K562 (cell line): Measurements from ENCODE around the gene CARMIL1. TPM values are rescaled to one million over a fixed set of nuclear protein-coding genes. Genes with fewer than 3 reads are reported as not detected.

Experiments used
- ATAC-seq: fragments of 200-7000 bp; cut with Tn5 transposase; 3 replicates; pipeline ENCODE4 v1.9.1; 2020; ENCODE audit warnings: moderate library complexity
- BruUV-seq: library from RNA; stranded (reverse); fragments of 400-500 nt; replicated peaks from 2 replicates; lab custom pipeline; 2021; lab: Mats Ljungman, UMichigan
- CTCF ChIA-PET: fragments of 300-600 bp; formaldehyde crosslinking; extraction: SDS; loops from one replicate; lab custom pipeline; 2021; ENCODE audit warnings: low intra/inter-chr PET ratio; lab: Yijun Ruan, JAX
- POLR2A ChIA-PET: fragments of 300-600, 350-650 bp; sonication (Branson Sonifier 250); formaldehyde crosslinking; extraction: SDS; loops from one replicate; lab custom pipeline; 2021; ENCODE audit warnings: antibody characterized with exemption, inconsistent platforms; lab: Yijun Ruan, JAX
- DNase-seq, 4 experiments: peaks; one replicate each; pipeline versions ENCODE4 v3.0.0 to v3.0.0-alpha.2; 2011 to 2018; ENCODE audit warnings: low spot score in 3 of 4, mixed read lengths in 3 of 4; ENCODE audit errors: extremely low read depth in 1 of 4
- FAIRE-seq: peaks from 2 replicates; lab custom pipeline; 2011; peaks lifted over from hg19 to GRCh38; lab: Jason Lieb, UNC
- H2AFZ ChIP-seq: 2 replicates; pipeline ENCODE4 v1.6.0; 2011; ENCODE audit warnings: low read depth, low read length, control low read depth, inconsistent platforms
- H3K27ac ChIP-seq: fragments of 200-600 bp; 3 replicates; pipeline ENCODE4 v1.8.0; 2011; ENCODE audit warnings: low read depth, mild to moderate bottlenecking, control low read depth, inconsistent platforms, low read length, moderate library complexity, mixed read lengths; ENCODE audit errors: extremely low read depth
- H3K27me3 ChIP-seq, 2 experiments: fragments of 300-600 bp in 1 of 2; 2 replicates in 1 of 2; 3 replicates in 1 of 2; pipeline versions ENCODE4 v1.6.0 to v1.8.0; 2011; ENCODE audit warnings: inconsistent platforms in 2 of 2, low read length in 2 of 2, mild to moderate bottlenecking in 1 of 2, mixed read lengths in 1 of 2, moderate library complexity in 1 of 2; ENCODE audit not compliant: control insufficient read depth in 2 of 2, insufficient read depth in 2 of 2
- H3K36me3 ChIP-seq: fragments of 300-600 bp; 3 replicates; pipeline ENCODE4 v1.8.0; 2011; ENCODE audit warnings: mild to moderate bottlenecking, low read length, inconsistent platforms; ENCODE audit not compliant: control insufficient read depth, insufficient read depth
- H3K4me1 ChIP-seq, 2 experiments: fragments of 200-600 bp in 1 of 2; replicated peaks in 1 of 2; 2 replicates in 1 of 2; 3 replicates in 1 of 2; pipeline versions ENCODE4 v1.5.1 to v1.8.0; 2011; ENCODE audit warnings: inconsistent platforms in 2 of 2, low read length in 2 of 2, mild to moderate bottlenecking in 1 of 2, mixed read lengths in 1 of 2, moderate library complexity in 1 of 2; ENCODE audit not compliant: control insufficient read depth in 2 of 2, insufficient read depth in 2 of 2
- H3K4me2 ChIP-seq: 2 replicates; pipeline ENCODE4 v1.6.1; 2011; ENCODE audit warnings: low read length, control low read depth, inconsistent platforms, mixed read lengths; ENCODE audit not compliant: insufficient read depth
- H3K4me3 ChIP-seq: fragments of 200-600 bp; sonication (generic), shearing (Covaris generic); 2 replicates; pipeline ENCODE4 v1.5.1; 2016; ENCODE audit warnings: control low read depth, inconsistent platforms
- H3K79me2 ChIP-seq: fragments of 200-600 bp; 3 replicates; pipeline ENCODE4 v1.8.0; 2011; ENCODE audit warnings: low read length, inconsistent platforms; ENCODE audit not compliant: control insufficient read depth, insufficient read depth
- H3K9ac ChIP-seq, 2 experiments: 2 replicates each; pipeline versions ENCODE4 v1.6.0 to v1.6.1; 2011; ENCODE audit warnings: low read depth in 2 of 2, low read length in 2 of 2, control low read depth in 1 of 2, inconsistent platforms in 1 of 2, mild to moderate bottlenecking in 1 of 2, mixed read lengths in 1 of 2; ENCODE audit not compliant: insufficient read depth in 1 of 2
- H3K9me1 ChIP-seq: one replicate; pipeline ENCODE4 v1.6.0; 2011; ENCODE audit warnings: inconsistent platforms, mild to moderate bottlenecking, low read length, moderate library complexity; ENCODE audit not compliant: control insufficient read depth, insufficient read depth
- H3K9me3 ChIP-seq: replicated peaks from 2 replicates; pipeline ENCODE4 v1.5.1; 2011; ENCODE audit warnings: low read depth, low read length, inconsistent platforms; ENCODE audit not compliant: control insufficient read depth, insufficient read depth
- H4K20me1 ChIP-seq: replicated peaks from 2 replicates; pipeline ENCODE4 v1.6.1; 2011; ENCODE audit warnings: low read length, inconsistent platforms, mixed read lengths; ENCODE audit not compliant: control insufficient read depth, insufficient read depth
- EP300 ChIP-seq: IDR thresholded peaks from 2 replicates; pipeline ENCODE4 v1.6.1; 2012; ENCODE audit warnings: low read length, improper control_type of control experiment
- EP400 ChIP-seq: fragments of 450-650 bp; IDR thresholded peaks from 2 replicates; pipeline ENCODE4 v1.6.1; 2017; ENCODE audit warnings: antibody characterized with exemption, mild to moderate bottlenecking, moderate library complexity
- GABPA ChIP-seq: fragments of 200-800 bp; sonication (Bioruptor generic); conservative IDR thresholded peaks from 2 replicates; pipeline ENCODE4 v1.6.1; 2016; ENCODE audit warnings: low read depth, missing genetic modification characterization, missing compliant biosample characterization
- JUND ChIP-seq, 2 experiments: IDR thresholded peaks; 2 replicates in 1 of 2; 3 replicates in 1 of 2; pipeline ENCODE4 v1.6.1; 2011; ENCODE audit warnings: borderline replicate concordance in 2 of 2, low read depth in 2 of 2, low read length in 2 of 2, improper control_type of control experiment in 1 of 2, missing biosample characterization in 1 of 2, missing genetic modification characterization in 1 of 2, missing genetic modification reagents in 1 of 2
- KLF13 ChIP-seq: fragments of 450-650 bp; IDR thresholded peaks from 2 replicates; pipeline ENCODE4 v1.6.1; 2016; ENCODE audit warnings: missing genetic modification characterization, low read depth, mild to moderate bottlenecking, missing compliant biosample characterization, moderate library complexity, borderline replicate concordance
- NUFIP1 ChIP-seq: fragments of 450-650 bp; IDR thresholded peaks from 2 replicates; pipeline ENCODE4 v1.6.1; 2018; ENCODE audit not compliant: partially characterized antibody
- POLR2A ChIP-seq: fragments of 450-650 bp; conservative IDR thresholded peaks from 2 replicates; pipeline ENCODE4 v1.6.1; 2016
- POLR2G ChIP-seq: fragments of 200-400 bp; formaldehyde crosslinking; IDR thresholded peaks from 2 replicates; pipeline ENCODE4 v1.6.1; 2017; ENCODE audit warnings: low read depth, mild to moderate bottlenecking, antibody characterized with exemption, low read length, moderate library complexity
- SIN3B ChIP-seq: fragments of 450-650 bp; IDR thresholded peaks from 2 replicates; pipeline ENCODE4 v1.6.1; 2017; ENCODE audit warnings: low read depth, mild to moderate bottlenecking, moderate library complexity
- SP2 ChIP-seq: IDR thresholded peaks from 2 replicates; pipeline ENCODE4 v1.6.1; 2011; ENCODE audit warnings: mild to moderate bottlenecking, low read depth, low read length, moderate library complexity; ENCODE audit not compliant: poor library complexity, severe bottlenecking; ENCODE audit errors: extremely low read depth
- WGBS: fragments of 100-300 bp; shearing (Covaris generic); methylation state at CpG from one replicate; pipeline ENCODE4 v1.1.6; 2016; ENCODE audit warnings: low coverage, mixed read lengths; ENCODE audit not compliant: insufficient coverage; ENCODE audit errors: missing lambda C conversion rate; 5-methylcytosine and 5-hydroxymethylcytosine counted together
- in situ Hi-C: fragments of 300-500 bp; cut with MboI; formaldehyde crosslinking; loops from 4 replicates; pipeline ENCODE4 v1.15.0; 2018; ENCODE audit warnings: inconsistent platforms, mixed read lengths
- intact Hi-C: fragments of 100-400 bp; cut with micrococcal nuclease; formaldehyde crosslinking; loops from 2 replicates; pipeline ENCODE4 v1.14.2; 2022
- polyA plus RNA-seq, 8 experiments: library from polyadenylated mRNA; depleted of rRNA in 4 of 8; stranded (reverse) in 5 of 8; unstranded in 3 of 8; fragments of >200 nt; fragmentation: Nextera tagmentation in 2 of 8; fragmentation: Illumina TruSeq in 1 of 8; extraction: Ambion mirVana in 2 of 8; extraction: Trizol in 1 of 8; gene quantifications; 2 replicates each; pipeline versions ENCODE4 v1.2.1 to v1.2.3, GENCODE V29; 2011 to 2014; ENCODE audit warnings: inconsistent platforms in 1 of 8, missing spikeins in 1 of 8
- total RNA-seq, 7 experiments: library from RNA; depleted of rRNA in 6 of 7; stranded (reverse); fragments of >200 nt in 6 of 7; fragmentation: Illumina TruSeq in 2 of 7; extraction: Trizol in 2 of 7; gene quantifications; 2 replicates each; pipeline versions ENCODE4 v1.2.1 to v1.2.3, GENCODE V29; 2011 to 2021; ENCODE audit warnings: low replicate concordance in 1 of 7
- TF ChIP-seq, protein P1 (sequence below): fragments of 250-450 bp; sonication (Bioruptor Pico); IDR thresholded peaks from 2 replicates; pipeline ENCODE4 v1.5.0; 2020; ENCODE audit warnings: mild to moderate bottlenecking, borderline replicate concordance

Gene CARMIL1
- total and polyA plus RNA-seq, 9 of the 15 experiments (the other 6 are each of a cell fraction or from before 2014, with no cell fraction given) = 0.04 to 0.32 (median 0.10) TPM; not detected in 1

DNA sequence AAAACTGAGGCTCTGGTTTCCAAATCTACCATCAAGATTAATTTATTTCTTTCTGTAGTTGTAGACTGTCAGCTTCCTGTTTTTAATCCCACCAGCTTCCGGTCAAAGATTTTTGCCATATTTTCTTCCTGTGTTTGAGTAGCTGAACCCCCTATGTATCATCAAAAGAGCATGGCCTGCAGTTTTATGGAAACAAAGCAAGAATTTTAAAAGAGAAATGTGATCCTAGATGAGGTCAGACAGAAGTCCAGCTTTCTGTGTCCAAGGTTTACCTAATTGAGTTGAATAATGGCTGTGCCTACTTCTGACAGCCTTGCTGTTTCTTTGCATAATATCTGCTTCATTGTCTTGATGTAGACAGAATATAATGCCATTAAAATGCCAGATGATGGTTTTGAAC lies 163.7 kb downstream of the CARMIL1 start:
- Histone ChIP-seq H4K20me1 (no peaks in the 10 kb centered on the region), H3K9me1 (no peaks in the 10 kb centered on the region), H3K36me3 (no peaks in the 10 kb centered on the region)
- TF ChIP-seq KLF13 (tag) (no peak), SP2 (no peak), GABPA (tag) (no peak), POLR2A (no peak), POLR2G (no peak), EP300 (no peak), SIN3B (no peak), JUND (IDR thresholded peaks at IDR 0.05; ENCODE audit: borderline replicate concordance, low read depth, low read length) (no peak), JUND (tag; IDR thresholded peaks at IDR 0.05; ENCODE audit: borderline replicate concordance, low read depth, low read length) (no peak), NUFIP1 (no peak), EP400 (no peak)
- TF ChIP-seq, protein P1, sequence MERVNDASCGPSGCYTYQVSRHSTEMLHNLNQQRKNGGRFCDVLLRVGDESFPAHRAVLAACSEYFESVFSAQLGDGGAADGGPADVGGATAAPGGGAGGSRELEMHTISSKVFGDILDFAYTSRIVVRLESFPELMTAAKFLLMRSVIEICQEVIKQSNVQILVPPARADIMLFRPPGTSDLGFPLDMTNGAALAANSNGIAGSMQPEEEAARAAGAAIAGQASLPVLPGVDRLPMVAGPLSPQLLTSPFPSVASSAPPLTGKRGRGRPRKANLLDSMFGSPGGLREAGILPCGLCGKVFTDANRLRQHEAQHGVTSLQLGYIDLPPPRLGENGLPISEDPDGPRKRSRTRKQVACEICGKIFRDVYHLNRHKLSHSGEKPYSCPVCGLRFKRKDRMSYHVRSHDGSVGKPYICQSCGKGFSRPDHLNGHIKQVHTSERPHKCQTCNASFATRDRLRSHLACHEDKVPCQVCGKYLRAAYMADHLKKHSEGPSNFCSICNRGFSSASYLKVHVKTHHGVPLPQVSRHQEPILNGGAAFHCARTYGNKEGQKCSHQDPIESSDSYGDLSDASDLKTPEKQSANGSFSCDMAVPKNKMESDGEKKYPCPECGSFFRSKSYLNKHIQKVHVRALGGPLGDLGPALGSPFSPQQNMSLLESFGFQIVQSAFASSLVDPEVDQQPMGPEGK (CRISPR knock-in tag) = no peak
- TF ChIP-seq, all 486 proteins: peak for 0
- Histone ChIP-seq H3K9me3 (no peaks in the 10 kb centered on the region), H3K79me2 (no peaks in the 10 kb centered on the region), H3K4me1 (no peaks in the 10 kb centered on the region), H2AFZ (no peak overlapping the region), H3K9ac (no peak overlapping the region), H3K4me2 (no peak overlapping the region), H3K27ac (no peak overlapping the region), H3K4me3 (no peak overlapping the region), H3K27me3 (no peaks in the 10 kb centered on the region)
- WGBS = 17% methylated on average over 1 of the region's 1 CpG
- ATAC-seq (no peak), FAIRE-seq (no peak), DNase-seq (no peak)
- POLR2A ChIA-PET = no interaction called here
- BruUV-seq = no TSS peak
- CTCF ChIA-PET = no interaction called here
- intact Hi-C loops = no loop called here
- in situ Hi-C loops = no loop called here
